ENCODE results near the gene AUTS2. TPM values are rescaled to one million over a fixed set of nuclear protein-coding genes. Genes with fewer than 3 reads are reported as not detected.

Gene AUTS2
- total RNA-seq, 1 donor from 2014 or later: 53.0 TPM

GRCh38 chr7:69763513-69763912 lies 165.2 kb downstream of the AUTS2 start:
- H3K9me3 ChIP-seq: no peaks in the 10 kb centered on the region
- no peaks in the 10 kb centered on the region for H3K36me3 ChIP-seq
- H3K4me3 ChIP-seq: no peak overlapping the region
- H3K4me1 ChIP-seq: no peaks in the 10 kb centered on the region
- no peak overlapping the region for H3K27ac ChIP-seq
- no peak for DNase-seq (ENCODE audit: extremely low spot score in 2 of 2)
- TF ChIP-seq CTCF (IDR thresholded peaks at IDR 0.05) (no peak), POLR2AphosphoS5 (IDR thresholded peaks at IDR 0.05; ENCODE audit: insufficient read depth in 1 of 2, low read depth in 1 of 2) (no peak), POLR2A (IDR thresholded peaks at IDR 0.05) (no peak)
- no peaks in the 10 kb centered on the region for H3K27me3 ChIP-seq
- intact Hi-C loops (cut with DNase I): no loop called here

GRCh38 chr7:69764147-69764546 lies 165.9 kb downstream of the AUTS2 start:
- intact Hi-C loops (cut with DNase I): no loop called here
- no peak overlapping the region for H3K4me3 ChIP-seq
- H3K4me1 ChIP-seq: no peaks in the 10 kb centered on the region
- H3K36me3 ChIP-seq: no peaks in the 10 kb centered on the region
- DNase-seq (ENCODE audit: extremely low spot score in 2 of 2): no peak
- no peak overlapping the region for H3K27ac ChIP-seq
- no peaks in the 10 kb centered on the region for H3K9me3 ChIP-seq
- H3K27me3 ChIP-seq: no peaks in the 10 kb centered on the region
- no peak for TF ChIP-seq POLR2AphosphoS5 (IDR thresholded peaks at IDR 0.05; ENCODE audit: insufficient read depth in 1 of 2, low read depth in 1 of 2)
- no peak for TF ChIP-seq POLR2A (IDR thresholded peaks at IDR 0.05)
- no peak for TF ChIP-seq CTCF (IDR thresholded peaks at IDR 0.05)

- Histone ChIP-seq H3K4me1 (no peaks in the 10 kb centered on the region), H3K27ac (no peak overlapping the region), H3K9me3 (no peaks in the 10 kb centered on the region), H3K27me3 (no peaks in the 10 kb centered on the region), H3K36me3 (no peaks in the 10 kb centered on the region), H3K4me3 (no peak overlapping the region)
- TF ChIP-seq POLR2AphosphoS5 (IDR thresholded peaks at IDR 0.05; ENCODE audit: insufficient read depth in 1 of 2, low read depth in 1 of 2) (no peak), CTCF (IDR thresholded peaks at IDR 0.05) (no peak), POLR2A (IDR thresholded peaks at IDR 0.05) (no peak)
- DNase-seq (ENCODE audit: extremely low spot score in 2 of 2): no peak
- intact Hi-C loops (cut with DNase I): no loop called here
Observed at GRCh38 chr7:69764681-69765080, 166.4 kb downstream of the AUTS2 start.

GRCh38 chr7:69765879-69766278 lies 167.6 kb downstream of the AUTS2 start:
- intact Hi-C loops (cut with DNase I): no loop called here
- H3K4me3 ChIP-seq: no peak overlapping the region
- no peak overlapping the region for H3K27ac ChIP-seq
- TF ChIP-seq CTCF (IDR thresholded peaks at IDR 0.05) (no peak), POLR2A (IDR thresholded peaks at IDR 0.05) (no peak), POLR2AphosphoS5 (IDR thresholded peaks at IDR 0.05; ENCODE audit: insufficient read depth in 1 of 2, low read depth in 1 of 2) (no peak)
- H3K9me3 ChIP-seq: no peaks in the 10 kb centered on the region
- no peak for DNase-seq (ENCODE audit: extremely low spot score in 2 of 2)
- no peaks in the 10 kb centered on the region for H3K36me3 ChIP-seq
- H3K4me1 ChIP-seq: no peaks in the 10 kb centered on the region
- H3K27me3 ChIP-seq: no peaks in the 10 kb centered on the region

GRCh38 chr7:69768986-69769595 lies 170.8 kb downstream of the AUTS2 start:
- Histone ChIP-seq H3K9me3 (no peaks in the 10 kb centered on the region), H3K27ac (no peak overlapping the region), H3K27me3 (no peaks in the 10 kb centered on the region), H3K4me1 (peaks cover 11% of the 10 kb centered on the region), H3K4me3 (no peak overlapping the region), H3K36me3 (no peaks in the 10 kb centered on the region)
- TF ChIP-seq CTCF (IDR thresholded peaks at IDR 0.05): no peak
- TF ChIP-seq POLR2A (IDR thresholded peaks at IDR 0.05): no peak
- TF ChIP-seq POLR2AphosphoS5 (IDR thresholded peaks at IDR 0.05; ENCODE audit: insufficient read depth in 1 of 2, low read depth in 1 of 2): no peak
- intact Hi-C loops (cut with DNase I): no loop called here
- no peak for DNase-seq (ENCODE audit: extremely low spot score in 2 of 2)

Measured in vagina (tissue), 2 donors.